GM23338 (cell line): ENCODE data around the gene INCA1.

ENCODE experiments used
- EZH2 ChIP-seq: fragments of 200-600 bp; sonication (generic); IDR thresholded peaks from one replicate; pipeline ENCODE4 v1.8.0; 2017; ENCODE audit warnings: antibody characterized with exemption, mild to moderate bottlenecking, low read depth; ENCODE audit not compliant: unreplicated experiment
- EZH2phosphoT487 ChIP-seq: fragments of 200-600 bp; sonication (generic); IDR thresholded peaks from one replicate; pipeline ENCODE4 v1.8.1; 2018; ENCODE audit warnings: antibody characterized with exemption; ENCODE audit not compliant: unreplicated experiment
- ZNF331 ChIP-seq: fragments of 250-450 bp; sonication (Bioruptor Pico); IDR thresholded peaks from 2 replicates; pipeline ENCODE4 v1.5.0; 2020; ENCODE audit warnings: low read depth, mild to moderate bottlenecking, moderate library complexity
- TF ChIP-seq, protein P1 (sequence below), 2 experiments: fragments of 200-600 bp in 1 of 2; sonication (generic) in 1 of 2; conservative IDR thresholded peaks; 2 replicates each; pipeline versions ENCODE4 v1.5.1 to v1.6.1; 2016 to 2017; ENCODE audit warnings: antibody characterized with exemption in 2 of 2, low read depth in 2 of 2, mild to moderate bottlenecking in 2 of 2, moderate library complexity in 1 of 2

DNA sequence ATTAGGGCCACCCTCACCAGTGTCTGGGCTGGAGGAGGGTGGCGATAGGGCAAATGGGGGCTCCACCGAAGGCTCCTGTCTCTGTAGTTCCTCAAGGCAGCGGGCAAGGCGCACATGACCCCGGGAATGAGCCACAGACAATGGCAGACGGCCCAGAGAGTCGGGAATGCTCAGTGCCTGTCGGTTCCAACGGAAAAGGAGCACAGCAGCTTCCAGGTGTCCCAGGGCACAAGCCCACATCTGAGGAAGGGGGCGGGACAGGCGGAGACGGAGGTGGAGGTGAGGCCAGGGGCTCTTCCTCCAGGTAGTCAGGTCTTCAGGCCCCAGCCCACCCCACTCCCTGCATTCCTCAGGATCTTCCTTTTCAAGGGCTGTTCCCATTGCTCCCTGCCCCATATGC is 24.6 kb downstream of the INCA1 start:
- TF ChIP-seq, protein P1, sequence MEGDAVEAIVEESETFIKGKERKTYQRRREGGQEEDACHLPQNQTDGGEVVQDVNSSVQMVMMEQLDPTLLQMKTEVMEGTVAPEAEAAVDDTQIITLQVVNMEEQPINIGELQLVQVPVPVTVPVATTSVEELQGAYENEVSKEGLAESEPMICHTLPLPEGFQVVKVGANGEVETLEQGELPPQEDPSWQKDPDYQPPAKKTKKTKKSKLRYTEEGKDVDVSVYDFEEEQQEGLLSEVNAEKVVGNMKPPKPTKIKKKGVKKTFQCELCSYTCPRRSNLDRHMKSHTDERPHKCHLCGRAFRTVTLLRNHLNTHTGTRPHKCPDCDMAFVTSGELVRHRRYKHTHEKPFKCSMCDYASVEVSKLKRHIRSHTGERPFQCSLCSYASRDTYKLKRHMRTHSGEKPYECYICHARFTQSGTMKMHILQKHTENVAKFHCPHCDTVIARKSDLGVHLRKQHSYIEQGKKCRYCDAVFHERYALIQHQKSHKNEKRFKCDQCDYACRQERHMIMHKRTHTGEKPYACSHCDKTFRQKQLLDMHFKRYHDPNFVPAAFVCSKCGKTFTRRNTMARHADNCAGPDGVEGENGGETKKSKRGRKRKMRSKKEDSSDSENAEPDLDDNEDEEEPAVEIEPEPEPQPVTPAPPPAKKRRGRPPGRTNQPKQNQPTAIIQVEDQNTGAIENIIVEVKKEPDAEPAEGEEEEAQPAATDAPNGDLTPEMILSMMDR (conservative IDR thresholded peaks at IDR 0.05; ENCODE audit: low read depth in 2 of 2): no peak
- TF ChIP-seq EZH2 (no peak), ZNF331 (CRISPR knock-in tag) (no peak), EZH2phosphoT487 (no peak)
